ENCODE results near the gene SPDYE3. TPM values are rescaled to one million over a fixed set of nuclear protein-coding genes. Genes with fewer than 3 reads are reported as not detected.
"Not testable (repeated sequence)": the region's sequence is repeated elsewhere in the genome, so short reads cannot be mapped to it uniquely, and the experiment has no call there.

The SPDYE3 gene, protein sequence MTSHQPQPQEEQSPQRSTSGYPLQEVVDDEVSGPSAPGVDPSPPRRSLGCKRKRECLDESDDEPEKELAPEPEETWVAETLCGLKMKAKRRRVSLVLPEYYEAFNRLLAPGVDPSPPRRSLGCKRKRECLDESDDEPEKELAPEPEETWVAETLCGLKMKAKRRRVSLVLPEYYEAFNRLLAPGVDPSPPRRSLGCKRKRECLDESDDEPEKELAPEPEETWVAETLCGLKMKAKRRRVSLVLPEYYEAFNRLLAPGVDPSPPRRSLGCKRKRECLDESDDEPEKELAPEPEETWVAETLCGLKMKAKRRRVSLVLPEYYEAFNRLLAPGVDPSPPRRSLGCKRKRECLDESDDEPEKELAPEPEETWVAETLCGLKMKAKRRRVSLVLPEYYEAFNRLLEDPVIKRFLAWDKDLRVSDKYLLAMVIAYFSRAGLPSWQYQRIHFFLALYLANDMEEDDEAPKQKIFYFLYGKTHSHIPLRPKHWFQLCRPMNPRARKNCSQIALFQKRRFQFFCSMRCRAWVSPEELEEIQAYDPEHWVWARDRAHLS
- not detected for total RNA-seq
- not detected for polyA plus RNA-seq
- long read RNA-seq, donor 1, result 0 reads
- long read RNA-seq, donor 2, result 0 reads
- long read RNA-seq, donor 3, result 0 reads
- long read RNA-seq, donor 4, result 0 reads
- long read RNA-seq, donor 5, result 0 reads
- long read RNA-seq, donor 6, partial matches to known transcripts, result 12 of 25 reads
- long read RNA-seq, donor 6, other reads (novel, unspliced or antisense), result 13 of 25 reads
- long read RNA-seq, donor 7, result 0 reads
- long read RNA-seq, donor 8, result 0 reads
- long read RNA-seq, donor 9, result 0 reads
- long read RNA-seq, donor 10, result 0 reads

DNA sequence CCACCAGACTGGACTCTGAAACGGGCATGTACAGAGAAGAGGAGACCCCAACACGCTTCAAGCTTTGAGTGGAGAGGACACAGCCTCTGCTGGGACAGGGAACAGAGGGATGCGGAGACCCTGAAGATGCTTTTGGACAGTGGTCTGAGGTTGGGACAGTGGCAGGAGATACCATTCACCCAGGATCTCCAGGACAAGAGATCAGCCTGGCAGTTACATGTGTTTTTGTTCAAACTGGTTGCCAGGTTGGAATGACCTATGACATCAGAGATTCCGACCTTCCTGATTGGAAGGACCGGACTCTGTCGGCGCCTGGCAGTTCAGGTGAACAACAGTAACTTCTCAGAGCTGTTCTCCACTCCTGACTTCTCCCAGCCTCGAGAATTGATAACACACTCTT is at the start of gene SPDYE3:
SPDYE3 (plus strand) TSS at position 301 of the 400 bp plus-strand sequence. CDS start 184 bp downstream, outside the sequence.
- DNase-seq; H3K9me3 ChIP-seq; H3K27ac ChIP-seq; H3K27me3 ChIP-seq; H3K4me1 ChIP-seq; H3K36me3 ChIP-seq; H3K4me3 ChIP-seq; intact Hi-C loops (cut with DNase I; ENCODE audit: low total_unique reads): not testable (repeated sequence)
- WGBS, 5 donors, result 89 to 97% (median 91%) methylated on average over 5 to 7 of the region's 8 CpGs

DNA sequence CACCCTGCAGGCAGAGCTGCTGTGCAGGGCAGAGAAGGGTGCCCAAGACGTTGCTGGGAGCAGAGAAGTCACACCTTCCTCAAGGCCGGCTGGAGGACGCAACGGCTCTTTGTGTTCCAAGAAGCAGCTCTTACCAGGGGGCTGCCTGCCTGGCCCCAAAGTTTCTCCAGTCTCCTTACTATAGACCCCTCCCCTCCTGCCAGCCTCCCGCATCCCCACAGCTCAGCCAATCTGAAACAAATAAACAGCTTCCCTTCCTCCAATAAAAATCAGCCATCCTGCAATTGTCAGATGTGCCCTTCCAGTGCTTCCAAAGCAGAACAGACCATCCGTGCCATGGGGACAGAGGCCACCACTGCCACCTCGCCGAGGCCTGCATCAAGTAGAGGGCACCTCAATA is 47.5 kb upstream of the SPDYE3 start:
- DNase-seq; H3K4me1 ChIP-seq; H3K9me3 ChIP-seq; intact Hi-C loops (cut with DNase I; ENCODE audit: low total_unique reads); H3K27me3 ChIP-seq; H3K27ac ChIP-seq; H3K4me3 ChIP-seq; H3K36me3 ChIP-seq: not testable (repeated sequence)
- WGBS, 5 donors, result 81 to 89% (median 87%) methylated on average over 6 to 8 of the region's 8 CpGs

GRCh38 chr7:100262896-100263295 is 44.6 kb upstream of the SPDYE3 start:
- DNase-seq; H3K4me1 ChIP-seq; H3K4me3 ChIP-seq; H3K27ac ChIP-seq; H3K36me3 ChIP-seq; H3K27me3 ChIP-seq; intact Hi-C loops (cut with DNase I; ENCODE audit: low total_unique reads); H3K9me3 ChIP-seq: not testable (repeated sequence)
- 87 to 100% (median 100%) methylated on average over 4 of the region's 4 CpGs for WGBS, 5 donors

GRCh38 chr7:100264223-100264622 is 43.3 kb upstream of the SPDYE3 start:
- not testable (repeated sequence) for H3K36me3 ChIP-seq, H3K9me3 ChIP-seq, H3K27ac ChIP-seq

GRCh38 chr7:100264669-100265165 is 42.8 kb upstream of the SPDYE3 start:
- H3K4me3 ChIP-seq; H3K36me3 ChIP-seq; H3K27ac ChIP-seq; intact Hi-C loops (cut with DNase I; ENCODE audit: low total_unique reads); H3K9me3 ChIP-seq; H3K27me3 ChIP-seq: not testable (repeated sequence)
- 64 to 77% (median 73%) methylated on average over 7 of the region's 7 CpGs for WGBS, 5 donors
- H3K4me1 ChIP-seq, result peaks cover under 1 to 20% (median 6%) of the 10 kb centered on the region in 4 donors
- DNase-seq, result peak in 1 of 2 donors; percentile 22

More at GRCh38 chr7:100264223-100264622, 43.3 kb upstream of the SPDYE3 start:
- peaks cover 0 to 15% (median 2%) of the 10 kb centered on the region in 4 donors for H3K4me1 ChIP-seq
- 89 to 97% (median 93%) methylated on average over 4 of the region's 4 CpGs for WGBS, 5 donors
- H3K4me3 ChIP-seq; H3K27me3 ChIP-seq; DNase-seq; intact Hi-C loops (cut with DNase I; ENCODE audit: low total_unique reads): not testable (repeated sequence)

GRCh38 chr7:100265851-100266250 is 41.7 kb upstream of the SPDYE3 start:
- peaks cover 4 to 30% (median 15%) of the 10 kb centered on the region in 4 donors for H3K4me1 ChIP-seq
- H3K4me3 ChIP-seq; DNase-seq; H3K9me3 ChIP-seq; H3K36me3 ChIP-seq; intact Hi-C loops (cut with DNase I; ENCODE audit: low total_unique reads); H3K27me3 ChIP-seq; H3K27ac ChIP-seq: not testable (repeated sequence)
- WGBS, 5 donors, result 75 to 91% (median 83%) methylated on average over 5 of the region's 5 CpGs

DNA sequence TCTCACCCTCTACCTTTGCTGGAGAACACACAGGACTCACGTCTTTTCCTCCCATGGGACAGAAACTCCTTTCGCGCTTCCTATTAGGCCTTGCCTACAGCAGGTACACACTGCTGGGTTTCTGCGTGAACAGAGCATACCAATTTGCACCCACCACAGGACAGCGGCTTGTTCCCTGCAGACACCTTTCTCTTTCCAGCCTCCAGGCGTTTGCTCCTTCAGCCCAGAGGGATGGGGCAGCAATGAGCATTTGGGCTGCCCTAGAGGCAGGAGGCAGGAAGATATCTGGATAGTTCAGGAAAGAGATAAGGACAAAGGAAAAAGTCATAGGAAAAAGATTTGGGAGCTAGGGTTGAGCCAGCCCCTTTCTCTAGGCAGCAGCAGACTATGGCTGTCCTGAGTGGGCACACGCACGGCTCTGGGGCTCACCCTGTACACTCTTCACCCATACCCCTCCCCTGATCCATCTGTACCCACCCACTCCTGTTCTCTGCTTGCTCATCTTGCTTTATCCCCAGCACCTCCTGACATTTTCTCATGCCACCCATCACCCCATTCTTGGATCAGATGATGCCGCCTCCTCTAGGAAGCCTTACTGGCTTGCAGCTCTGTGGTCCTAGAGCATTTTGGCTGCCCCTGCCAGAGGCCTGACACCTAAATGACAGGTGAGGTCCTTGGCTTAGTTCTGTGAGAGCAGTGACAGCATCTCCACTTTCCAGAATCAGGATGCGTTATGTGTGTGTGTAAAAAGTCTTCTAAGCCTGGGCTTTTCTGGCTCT is 40.7 kb upstream of the SPDYE3 start:
- H3K27me3 ChIP-seq, result no peaks in the 10 kb centered on the region
- no peak for DNase-seq
- no peaks in the 10 kb centered on the region for H3K9me3 ChIP-seq
- WGBS, 5 donors, result 90 to 93% (median 92%) methylated on average over 10 of the region's 10 CpGs
- intact Hi-C loops (cut with DNase I; ENCODE audit: low total_unique reads), result no loop called here
- peaks cover 4 to 38% (median 22%) of the 10 kb centered on the region in 4 donors for H3K4me1 ChIP-seq
- no peak overlapping the region for H3K4me3 ChIP-seq
- no peaks in the 10 kb centered on the region for H3K36me3 ChIP-seq
- TF ChIP-seq POLR2AphosphoS5 (IDR thresholded peaks at IDR 0.05) (no peak), EP300 (IDR thresholded peaks at IDR 0.05) (no peak), POLR2A (IDR thresholded peaks at IDR 0.05) (no peak)
- TF ChIP-seq, protein P1, sequence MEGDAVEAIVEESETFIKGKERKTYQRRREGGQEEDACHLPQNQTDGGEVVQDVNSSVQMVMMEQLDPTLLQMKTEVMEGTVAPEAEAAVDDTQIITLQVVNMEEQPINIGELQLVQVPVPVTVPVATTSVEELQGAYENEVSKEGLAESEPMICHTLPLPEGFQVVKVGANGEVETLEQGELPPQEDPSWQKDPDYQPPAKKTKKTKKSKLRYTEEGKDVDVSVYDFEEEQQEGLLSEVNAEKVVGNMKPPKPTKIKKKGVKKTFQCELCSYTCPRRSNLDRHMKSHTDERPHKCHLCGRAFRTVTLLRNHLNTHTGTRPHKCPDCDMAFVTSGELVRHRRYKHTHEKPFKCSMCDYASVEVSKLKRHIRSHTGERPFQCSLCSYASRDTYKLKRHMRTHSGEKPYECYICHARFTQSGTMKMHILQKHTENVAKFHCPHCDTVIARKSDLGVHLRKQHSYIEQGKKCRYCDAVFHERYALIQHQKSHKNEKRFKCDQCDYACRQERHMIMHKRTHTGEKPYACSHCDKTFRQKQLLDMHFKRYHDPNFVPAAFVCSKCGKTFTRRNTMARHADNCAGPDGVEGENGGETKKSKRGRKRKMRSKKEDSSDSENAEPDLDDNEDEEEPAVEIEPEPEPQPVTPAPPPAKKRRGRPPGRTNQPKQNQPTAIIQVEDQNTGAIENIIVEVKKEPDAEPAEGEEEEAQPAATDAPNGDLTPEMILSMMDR (IDR thresholded peaks at IDR 0.05), result no peak
- H3K27ac ChIP-seq, result no peak overlapping the region

Data from stomach (tissue), 19 donors.